ENCODE results near the gene SYT1.

DNA sequence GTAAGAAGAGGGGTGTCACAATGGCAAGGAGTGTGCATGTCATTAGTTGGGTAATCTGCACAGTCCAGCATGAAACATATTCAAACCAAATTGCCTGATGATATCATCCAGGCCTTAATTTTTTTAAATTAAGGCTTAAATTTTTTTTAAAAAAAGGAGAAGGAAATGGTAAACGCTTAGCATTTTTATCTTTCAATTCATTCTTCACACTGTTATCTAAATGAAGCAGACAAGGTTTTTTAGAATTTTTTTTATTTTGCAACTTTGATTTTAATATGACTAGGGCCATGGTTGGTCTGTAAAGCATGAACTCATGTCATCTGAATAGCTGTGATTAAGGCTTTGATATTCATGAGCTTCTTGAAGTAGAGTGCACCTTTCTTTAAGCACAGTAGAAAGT is 362.5 kb downstream of the SYT1 start:
- TF ChIP-seq, protein P1, sequence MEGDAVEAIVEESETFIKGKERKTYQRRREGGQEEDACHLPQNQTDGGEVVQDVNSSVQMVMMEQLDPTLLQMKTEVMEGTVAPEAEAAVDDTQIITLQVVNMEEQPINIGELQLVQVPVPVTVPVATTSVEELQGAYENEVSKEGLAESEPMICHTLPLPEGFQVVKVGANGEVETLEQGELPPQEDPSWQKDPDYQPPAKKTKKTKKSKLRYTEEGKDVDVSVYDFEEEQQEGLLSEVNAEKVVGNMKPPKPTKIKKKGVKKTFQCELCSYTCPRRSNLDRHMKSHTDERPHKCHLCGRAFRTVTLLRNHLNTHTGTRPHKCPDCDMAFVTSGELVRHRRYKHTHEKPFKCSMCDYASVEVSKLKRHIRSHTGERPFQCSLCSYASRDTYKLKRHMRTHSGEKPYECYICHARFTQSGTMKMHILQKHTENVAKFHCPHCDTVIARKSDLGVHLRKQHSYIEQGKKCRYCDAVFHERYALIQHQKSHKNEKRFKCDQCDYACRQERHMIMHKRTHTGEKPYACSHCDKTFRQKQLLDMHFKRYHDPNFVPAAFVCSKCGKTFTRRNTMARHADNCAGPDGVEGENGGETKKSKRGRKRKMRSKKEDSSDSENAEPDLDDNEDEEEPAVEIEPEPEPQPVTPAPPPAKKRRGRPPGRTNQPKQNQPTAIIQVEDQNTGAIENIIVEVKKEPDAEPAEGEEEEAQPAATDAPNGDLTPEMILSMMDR (IDR thresholded peaks at IDR 0.05; ENCODE audit: low read depth, low read length): no peak
- no peak for TF ChIP-seq POLR2A (IDR thresholded peaks at IDR 0.05; ENCODE audit: extremely low read depth, insufficient read length)
